Measurements from ENCODE around the gene ESPL1. TPM values are rescaled to one million over a fixed set of nuclear protein-coding genes. Genes with fewer than 3 reads are reported as not detected.

The ESPL1 gene
- total RNA-seq (2022; extraction: Qiagen RNA extraction; ENCODE audit: low read depth): 14.8 to 21.4 TPM (median 18.5 TPM) in 5 replicates

GRCh38 chr12:53267999-53268629 is at the start of gene ESPL1:
Gene ESPL1, plus strand, starts transcription at chr12:53268299. Its CDS starts 468 bp downstream, at chr12:53268767.

GRCh38 chr12:53231921-53232645 is 36.0 kb upstream of the ESPL1 start, which contains the start of gene RARG:
Gene RARG, minus strand, starts transcription at chr12:53232209. Its CDS starts 4,664 bp downstream, at chr12:53227545.

GRCh38 chr12:53295070-53295890 is 27.2 kb downstream of the ESPL1 start, which contains the start of gene PFDN5:
Gene PFDN5, plus strand, starts transcription at chr12:53295542. Its CDS starts 26 bp downstream, at chr12:53295568.

GRCh38 chr12:53299454-53300180 is 31.5 kb downstream of the ESPL1 start, which contains the start of gene MYG1:
Gene MYG1, plus strand, starts transcription at chr12:53299695. Its CDS starts 43 bp downstream, at chr12:53299738.

GRCh38 chr12:53336181-53336681 is 68.1 kb downstream of the ESPL1 start, which contains the start of gene SP7:
Gene SP7, minus strand, starts transcription at chr12:53336354. Its CDS starts 708 bp downstream, at chr12:53335646.

Other genes with a start within 250 kb of the ESPL1 start
- gene TNS2, start 218.2 kb upstream of the ESPL1 start, total RNA-seq (2022; extraction: Qiagen RNA extraction; ENCODE audit: low read depth): 31.3 to 48.7 TPM (median 41.7 TPM) in 5 replicates
- gene SPRYD3, start 188.9 kb upstream of the ESPL1 start, total RNA-seq (2022; extraction: Qiagen RNA extraction; ENCODE audit: low read depth): 33.3 to 38.4 TPM (median 35.7 TPM) in 5 replicates
- 155 to 267 TPM (median 231 TPM) in 5 replicates for gene IGFBP6, start 170.6 kb upstream of the ESPL1 start, total RNA-seq (2022; extraction: Qiagen RNA extraction; ENCODE audit: low read depth)
- gene SOAT2, start 164.8 kb upstream of the ESPL1 start, total RNA-seq (2022; extraction: Qiagen RNA extraction; ENCODE audit: low read depth): 0.06 to 0.44 TPM (median 0.40 TPM) in 5 replicates
- 12.9 to 17.1 TPM (median 15.4 TPM) in 5 replicates for gene ZNF740, start 87.6 kb upstream of the ESPL1 start, total RNA-seq (2022; extraction: Qiagen RNA extraction; ENCODE audit: low read depth)
- 5.2 to 8.0 TPM (median 7.6 TPM) in 5 replicates for gene CSAD, start 87.4 kb upstream of the ESPL1 start, total RNA-seq (2022; extraction: Qiagen RNA extraction; ENCODE audit: low read depth)
- 0.29 to 0.63 TPM (median 0.42 TPM) in 5 replicates for gene ITGB7, start 61.0 kb upstream of the ESPL1 start, total RNA-seq (2022; extraction: Qiagen RNA extraction; ENCODE audit: low read depth)
- gene RARG, start 36.1 kb upstream of the ESPL1 start, total RNA-seq (2022; extraction: Qiagen RNA extraction; ENCODE audit: low read depth): 20.4 to 27.6 TPM (median 24.0 TPM) in 5 replicates
- gene PFDN5, start 27.2 kb downstream of the ESPL1 start, total RNA-seq (2022; extraction: Qiagen RNA extraction; ENCODE audit: low read depth): 489 to 606 TPM (median 503 TPM) in 5 replicates
- 73.5 to 107 TPM (median 90.2 TPM) in 5 replicates for gene MYG1, start 31.4 kb downstream of the ESPL1 start, total RNA-seq (2022; extraction: Qiagen RNA extraction; ENCODE audit: low read depth)
- 74.5 to 81.6 TPM (median 77.1 TPM) in 5 replicates for gene AAAS, start 53.3 kb downstream of the ESPL1 start, total RNA-seq (2022; extraction: Qiagen RNA extraction; ENCODE audit: low read depth)
- gene SP7, start 68.1 kb downstream of the ESPL1 start, total RNA-seq (2022; extraction: Qiagen RNA extraction; ENCODE audit: low read depth): 0.08 to 0.10 TPM (median 0.10 TPM) in 3 of 5 replicates, not detected in the others
- gene SP1, start 111.9 kb downstream of the ESPL1 start, total RNA-seq (2022; extraction: Qiagen RNA extraction; ENCODE audit: low read depth): 17.8 to 24.0 TPM (median 21.8 TPM) in 5 replicates
- 0.75 to 1.9 TPM (median 1.1 TPM) in 5 replicates for gene AMHR2, start 155.6 kb downstream of the ESPL1 start, total RNA-seq (2022; extraction: Qiagen RNA extraction; ENCODE audit: low read depth)
- 260 to 366 TPM (median 324 TPM) in 5 replicates for gene PRR13, start 173.4 kb downstream of the ESPL1 start, total RNA-seq (2022; extraction: Qiagen RNA extraction; ENCODE audit: low read depth)
- gene PCBP2, start 183.8 kb downstream of the ESPL1 start, total RNA-seq (2022; extraction: Qiagen RNA extraction; ENCODE audit: low read depth): 605 to 635 TPM (median 619 TPM) in 5 replicates
- 9.5 to 15.0 TPM (median 13.3 TPM) in 5 replicates for gene MAP3K12, start 231.2 kb downstream of the ESPL1 start, total RNA-seq (2022; extraction: Qiagen RNA extraction; ENCODE audit: low read depth)
- gene TARBP2, start 233.0 kb downstream of the ESPL1 start, total RNA-seq (2022; extraction: Qiagen RNA extraction; ENCODE audit: low read depth): 43.1 to 57.7 TPM (median 51.0 TPM) in 5 replicates
- gene NPFF, start 239.2 kb downstream of the ESPL1 start, total RNA-seq (2022; extraction: Qiagen RNA extraction; ENCODE audit: low read depth): 0.85 TPM in 1 of 5 replicates, not detected in the others